Pancreas (tissue), 10 donors: ENCODE measurements around the gene DHRS9. TPM values are rescaled to one million over a fixed set of nuclear protein-coding genes. Genes with fewer than 3 reads are reported as not detected.

Experiments used
- ATAC-seq, 4 donors: fragments of 200-7000 bp; cut with Tn5 transposase; one replicate each; pipeline versions ENCODE4 v1.8.0 to v1.9.1; 2020; ENCODE audit warnings: mild to moderate bottlenecking in 4 of 4, moderate library complexity in 4 of 4
- DNase-seq, 6 donors: peaks; one replicate each; pipeline ENCODE4 v3.0.0-alpha.2; 2020
- FAIRE-seq: peaks from 2 replicates; lab custom pipeline; 2012; peaks lifted over from hg19 to GRCh38; lab: Jason Lieb, UNC
- H3K27ac ChIP-seq, 4 donors: fragments of 200-600 bp; sonication (generic); 1 replicate in 3 of 4; 2 replicates in 1 of 4; pipeline versions ENCODE4 v1.5.0 to v1.8.0; 2020
- H3K27me3 ChIP-seq, 4 donors: fragments of 200-600 bp; one replicate each; pipeline ENCODE4 v1.8.0; 2021
- H3K36me3 ChIP-seq, 3 donors: fragments of 200-600 bp; sonication (generic) in 1 of 3; one replicate each; pipeline versions ENCODE4 v1.5.0 to v1.8.0; 2020 to 2021
- H3K4me1 ChIP-seq, 3 donors: fragments of 200-600 bp; one replicate each; pipeline ENCODE4 v1.8.0; 2021
- H3K4me3 ChIP-seq, 4 donors: fragments of 200-600 bp; sonication (generic) in 2 of 4; one replicate each; pipeline versions ENCODE4 v1.5.0 to v1.8.0; 2020 to 2021
- H3K9me3 ChIP-seq, 4 donors: fragments of 200-600 bp; one replicate each; pipeline ENCODE4 v1.8.0; 2021
- CTCF ChIP-seq, 4 donors: fragments of 200-600 bp; sonication (generic) in 3 of 4; IDR thresholded peaks; one replicate each; pipeline versions ENCODE4 v1.5.0 to v1.8.0; 2021; ENCODE audit warnings: antibody characterized with exemption in 4 of 4
- WGBS, 2 donors: extraction: QIAGEN DNeasy Blood & Tissue Kit; methylation state at CpG; one replicate each; pipeline ENCODE4 v1.1.7; 2013; 5-methylcytosine and 5-hydroxymethylcytosine counted together
- intact Hi-C, 3 donors: fragments of 100-400 bp; cut with DNase I; formaldehyde crosslinking; loops; one replicate each; pipeline versions ENCODE4 v1.11.1 to v1.14.2; 2022
- polyA plus RNA-seq, 2 donors: library from polyadenylated mRNA; stranded (reverse); fragments of 200-250 nt; gene quantifications; one replicate each; pipeline ENCODE4 v1.2.3, GENCODE V29; 2013
- total RNA-seq, 6 donors: library from RNA; stranded (reverse); fragmentation: NEBNext Ultra II Directional in 4 of 6; extraction: Animal tissue kit (Norgen Biotek cat#: 25700) in 4 of 6; gene quantifications; one replicate each; pipeline versions ENCODE4 v1.2.1 to v1.2.4, GENCODE V29; 2021 to 2023
- donor health status: healthy with polysubstance abuse.
- donor health status: DM: no; HTN: no; CAD: no; lungs with moderate emphysema.
- donor health status: DM: no; HTN: no; CAD: no.
- donor health status: control.
- donor health status: control.
- donor health status: Bipolar disorder and iron deficiency.
- donor health status: DM: yes; HTN: yes; CAD: no.
- donor health status: DM: no; HTN: no; CAD: no.
- donor health status: DM: no; HTN: no; CAD: no.
- donor health status: DM: yes; HTN: yes; CAD: no.

DHRS9 gene
- total and polyA plus RNA-seq, 8 donors: 0.12 to 3.4 (median 0.40) TPM; not detected in 1

GRCh38 chr2:169036736-169037440 lies 32.5 kb upstream of the DHRS9 start:
- FAIRE-seq: no peak

GRCh38 chr2:169038338-169038757 lies 31.0 kb upstream of the DHRS9 start:
- DNase-seq: no peak
- no peak for FAIRE-seq
- WGBS, 2 donors: 84 to 95% methylated on average over 2 of the region's 2 CpGs
- no peaks in the 10 kb centered on the region for H3K4me1 ChIP-seq
- H3K4me3 ChIP-seq: no peak overlapping the region
- H3K36me3 ChIP-seq: no peaks in the 10 kb centered on the region
- no peaks in the 10 kb centered on the region for H3K27me3 ChIP-seq
- no peaks in the 10 kb centered on the region for H3K9me3 ChIP-seq
- no peak for TF ChIP-seq CTCF (IDR thresholded peaks at IDR 0.05)
- H3K27ac ChIP-seq: no peak overlapping the region
- intact Hi-C loops: no loop called here
- ATAC-seq: peak in 2 of 4 donors; percentile 19 to 80

More at GRCh38 chr2:169036736-169037440, 32.5 kb upstream of the DHRS9 start:
- 61 to 66% methylated on average over 4 of the region's 4 CpGs for WGBS, 2 donors
- Histone ChIP-seq H3K27ac (no peak overlapping the region), H3K27me3 (no peaks in the 10 kb centered on the region), H3K36me3 (no peaks in the 10 kb centered on the region), H3K9me3 (no peaks in the 10 kb centered on the region), H3K4me3 (no peak overlapping the region), H3K4me1 (no peaks in the 10 kb centered on the region)
- ATAC-seq: peak in 1 of 4 donors; percentile 34
- TF ChIP-seq CTCF (IDR thresholded peaks at IDR 0.05): no peak
- no peak for DNase-seq
- intact Hi-C loops: no loop called here

- ATAC-seq (no peak), DNase-seq (no peak), FAIRE-seq (no peak)
- H3K36me3 ChIP-seq: no peaks in the 10 kb centered on the region
- 64 to 80% methylated on average over 4 of the region's 4 CpGs for WGBS, 2 donors
- no peak overlapping the region for H3K4me3 ChIP-seq
- H3K9me3 ChIP-seq: no peaks in the 10 kb centered on the region
- intact Hi-C loops: no loop called here
- TF ChIP-seq CTCF (IDR thresholded peaks at IDR 0.05): no peak
- H3K27ac ChIP-seq: no peak overlapping the region
- no peaks in the 10 kb centered on the region for H3K27me3 ChIP-seq
- H3K4me1 ChIP-seq: no peaks in the 10 kb centered on the region
Observed at GRCh38 chr2:169039702-169040101, 29.7 kb upstream of the DHRS9 start.

GRCh38 chr2:169041594-169041993 lies 27.8 kb upstream of the DHRS9 start:
- DNase-seq: no peak
- no peaks in the 10 kb centered on the region for H3K27me3 ChIP-seq
- no peak overlapping the region for H3K27ac ChIP-seq
- H3K4me1 ChIP-seq: no peaks in the 10 kb centered on the region
- no peak overlapping the region for H3K4me3 ChIP-seq
- no peak for ATAC-seq
- 68 to 70% methylated on average over 1 of the region's 1 CpG for WGBS, 2 donors
- FAIRE-seq: no peak
- TF ChIP-seq CTCF (IDR thresholded peaks at IDR 0.05): no peak
- no peaks in the 10 kb centered on the region for H3K36me3 ChIP-seq
- intact Hi-C loops: no loop called here
- H3K9me3 ChIP-seq: no peaks in the 10 kb centered on the region

GRCh38 chr2:169042856-169043255 lies 26.5 kb upstream of the DHRS9 start:
- intact Hi-C loops: no loop called here
- Histone ChIP-seq H3K9me3 (no peaks in the 10 kb centered on the region), H3K27ac (no peak overlapping the region), H3K27me3 (no peaks in the 10 kb centered on the region), H3K4me1 (no peaks in the 10 kb centered on the region), H3K4me3 (no peak overlapping the region), H3K36me3 (no peaks in the 10 kb centered on the region)
- DNase-seq: no peak
- no peak for ATAC-seq
- no peak for FAIRE-seq
- 76 to 84% methylated on average over 1 of the region's 1 CpG for WGBS, 2 donors
- TF ChIP-seq CTCF (IDR thresholded peaks at IDR 0.05): no peak
